T-helper 2 cell treated with Interferon-gamma antibody and Interleukin-4, amounts not matched to agents 100 ng/mL and 5 ng/mL, for 36 hours (primary cell): ENCODE measurements around the gene IGFL1. TPM values are rescaled to one million over a fixed set of nuclear protein-coding genes. Genes with fewer than 3 reads are reported as not detected.
"Not testable (repeated sequence)": the region's sequence is repeated elsewhere in the genome, so short reads cannot be mapped to it uniquely, and the experiment has no call there.

ENCODE experiments used
- intact Hi-C: fragments of 100-400 bp; cut with micrococcal nuclease; formaldehyde crosslinking; loops from one replicate; pipeline ENCODE4 v1.15.1; 2023
- total RNA-seq: library from RNA; stranded (reverse); gene quantifications from 2 replicates; pipeline ENCODE4 v1.2.3, GENCODE V29; 2022

Gene IGFL1
- not detected in 2 replicates for total RNA-seq

DNA sequence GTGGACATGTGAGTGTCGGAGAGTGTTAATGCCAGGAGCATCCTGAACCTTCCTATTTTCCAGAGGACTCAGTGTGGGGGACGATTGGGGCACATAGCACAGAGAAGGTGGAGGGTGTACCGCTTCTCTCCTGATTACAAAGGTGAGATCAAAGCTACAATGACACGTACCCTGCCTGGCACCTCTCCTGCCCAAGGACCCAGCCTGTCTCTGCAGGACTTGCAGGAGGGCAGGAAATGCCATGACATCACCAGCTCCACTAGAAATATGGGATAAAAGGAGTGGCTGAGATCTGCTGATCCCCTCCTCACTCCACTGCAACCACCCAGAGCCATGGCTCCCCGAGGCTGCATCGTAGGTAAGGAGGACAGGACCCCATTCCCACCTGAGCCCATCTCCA is at the start of gene IGFL1:
Gene IGFL1, plus strand, starts transcription at position 301 of the 400 bp plus-strand sequence. Its CDS starts 33 bp downstream, at position 334.
- intact Hi-C loops: no loop called here

DNA sequence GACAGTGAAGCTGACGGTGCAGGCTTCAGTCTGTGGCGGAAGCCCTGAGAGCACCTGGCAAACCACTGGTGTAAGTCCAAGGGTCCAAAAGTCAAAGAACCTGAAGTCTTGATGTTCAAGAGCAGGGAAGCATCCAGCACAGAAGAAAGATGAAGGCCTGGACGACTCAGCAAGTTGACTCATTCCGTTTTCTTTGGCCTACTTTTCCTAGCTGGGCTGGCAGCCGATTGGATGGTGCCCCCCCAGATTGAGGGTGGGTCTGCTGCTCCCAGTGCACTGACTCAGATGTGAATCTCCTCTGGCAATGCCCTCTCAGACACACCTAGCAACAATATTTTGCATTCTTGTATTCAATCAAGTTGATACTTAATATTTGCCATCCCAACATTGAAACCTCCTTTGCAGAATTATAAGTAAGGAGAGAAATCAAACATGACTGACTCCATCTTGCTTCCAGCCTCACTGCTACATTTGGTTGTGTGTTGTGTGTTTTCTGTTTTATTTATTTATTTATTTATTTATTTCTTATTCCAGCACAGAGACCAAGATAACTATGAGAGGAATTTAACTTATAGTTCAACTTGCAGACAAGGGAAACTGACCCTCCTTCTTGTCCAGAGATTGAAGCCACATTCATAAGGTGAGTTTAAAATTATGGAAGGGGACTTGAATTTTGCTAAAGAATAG is 48.7 kb upstream of the IGFL1 start:
- intact Hi-C loops: no loop called here

DNA sequence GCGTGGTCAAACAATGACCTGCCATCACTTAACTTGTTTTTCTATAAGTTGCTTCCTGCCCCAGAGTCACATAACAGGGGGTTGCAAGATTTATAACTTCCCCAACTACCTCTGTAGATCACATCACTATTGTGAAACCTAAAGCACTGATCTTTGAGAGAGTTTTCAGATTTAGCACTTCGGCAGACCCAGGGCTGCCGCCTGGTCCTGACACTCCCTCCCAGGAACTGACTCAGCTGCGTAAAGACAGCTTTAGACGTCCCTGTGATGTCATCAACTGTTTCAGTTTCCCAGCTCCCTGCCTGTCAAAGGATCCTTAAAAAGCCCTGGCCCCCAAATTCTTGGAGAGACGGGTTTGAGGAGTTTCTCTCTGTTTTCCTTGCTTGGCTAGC is 48.2 kb upstream of the IGFL1 start:
- intact Hi-C loops: no loop called here

DNA sequence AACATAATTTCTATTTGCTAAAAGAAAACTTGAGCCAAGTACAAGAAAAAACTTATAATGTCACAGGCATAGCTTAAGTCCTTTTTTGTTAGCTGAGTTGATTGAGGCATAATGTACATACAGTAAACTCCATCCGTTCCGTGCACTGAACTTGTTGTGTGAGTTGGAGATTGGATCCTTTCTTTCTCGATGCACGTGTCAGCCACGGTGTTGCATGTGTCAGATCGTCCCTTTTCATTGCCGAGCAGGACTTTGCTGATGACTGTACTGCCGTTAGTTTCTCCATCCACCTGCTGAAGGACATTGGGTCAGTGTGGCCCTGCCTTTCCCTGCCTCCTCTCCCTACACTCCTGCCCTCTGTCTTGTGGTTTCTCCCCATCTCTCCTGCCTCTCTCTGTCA is 47.1 kb upstream of the IGFL1 start:
- intact Hi-C loops: no loop called here

DNA sequence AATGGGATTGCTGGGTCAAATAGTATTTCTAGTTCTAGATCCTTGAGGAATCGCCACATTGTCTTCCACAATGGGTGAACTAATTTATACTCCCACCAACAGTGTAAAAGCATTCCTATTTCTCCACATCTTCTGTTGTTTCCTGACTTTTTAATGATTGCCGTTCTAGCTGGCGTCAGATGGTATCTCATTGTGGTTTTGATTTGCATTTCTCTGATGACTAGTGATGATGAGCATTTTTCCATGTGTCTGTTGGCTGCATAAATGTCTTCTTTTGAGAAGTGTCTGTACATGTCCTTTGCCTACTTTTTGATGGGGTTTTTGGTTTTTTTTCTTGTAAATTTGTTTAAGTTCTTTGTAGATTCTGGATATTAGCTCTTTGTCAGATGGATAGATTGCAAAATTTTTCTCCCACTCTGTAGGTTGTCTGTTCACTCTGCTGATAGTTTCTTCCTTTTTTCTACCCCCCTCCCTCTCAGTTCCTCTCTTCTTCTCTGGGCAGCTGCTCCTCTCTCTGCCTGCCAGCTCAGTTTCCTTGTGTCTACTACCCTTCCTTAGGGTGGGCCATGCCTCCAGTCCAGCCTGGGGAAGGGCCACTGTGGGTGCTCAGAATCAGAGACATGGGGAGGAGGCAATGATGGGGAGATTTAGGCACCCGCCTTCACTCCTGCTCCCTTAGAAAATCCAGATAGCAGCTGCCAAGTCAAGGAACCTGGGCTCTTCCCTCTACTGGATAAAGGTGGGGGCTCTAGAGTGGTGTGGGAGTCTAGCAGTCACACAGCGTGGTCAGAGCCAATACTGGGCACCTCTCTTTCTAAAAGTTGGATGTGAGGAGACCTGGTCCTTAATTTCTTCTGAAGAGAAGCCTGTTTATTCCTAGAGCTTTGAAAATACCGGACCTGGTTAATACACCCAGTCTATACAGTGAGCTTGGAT is 44.5 kb upstream of the IGFL1 start:
- intact Hi-C loops: not testable (repeated sequence)

DNA sequence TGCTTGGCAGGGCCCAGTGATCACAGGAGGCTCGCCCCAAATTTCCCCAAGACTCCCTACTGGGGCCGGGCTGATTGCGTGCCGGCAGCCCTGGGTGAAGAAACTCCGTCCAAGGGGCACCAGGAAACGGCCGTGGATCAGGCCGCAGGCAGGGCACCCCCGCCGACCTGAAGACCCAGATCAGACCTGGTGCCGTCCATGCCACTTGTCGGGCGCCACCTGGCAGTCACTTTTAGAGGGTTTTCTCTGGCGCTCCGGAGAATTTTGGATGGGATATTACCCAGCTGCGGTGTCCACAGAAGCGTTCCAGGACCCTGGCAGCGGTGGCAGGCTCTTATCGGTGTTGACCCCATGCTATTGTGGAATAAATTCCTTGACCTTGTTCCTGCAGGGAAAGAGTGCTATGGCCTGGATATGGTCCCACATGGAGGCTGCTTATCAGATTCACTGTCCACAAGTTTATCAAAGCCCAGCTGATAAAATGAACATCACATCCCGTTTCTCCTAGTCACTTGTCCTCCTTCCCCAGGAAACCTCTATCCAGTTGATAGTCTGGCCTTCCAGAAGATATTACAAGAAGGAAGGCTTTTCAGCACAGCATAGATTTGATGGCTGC is 43.3 kb upstream of the IGFL1 start:
- intact Hi-C loops: no loop called here

DNA sequence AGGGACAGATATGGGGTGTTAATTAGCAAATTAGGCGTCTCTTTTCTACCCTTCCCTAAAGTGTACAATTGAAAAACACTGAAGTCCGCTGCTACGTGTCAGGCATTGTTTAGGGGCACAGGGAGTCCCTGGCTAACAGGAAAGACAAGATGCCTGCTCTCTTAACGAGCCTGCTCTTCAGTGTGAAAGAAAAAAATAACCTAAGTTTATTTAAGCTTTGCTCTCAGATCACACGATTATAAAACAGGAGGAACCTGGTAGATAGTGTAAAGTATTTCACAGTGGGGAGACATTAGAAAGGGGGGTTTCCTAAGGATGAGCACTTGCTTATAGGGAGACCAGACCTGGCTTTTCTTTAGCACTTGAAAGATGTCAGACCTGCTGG is 42.8 kb upstream of the IGFL1 start:
- intact Hi-C loops: no loop called here

DNA sequence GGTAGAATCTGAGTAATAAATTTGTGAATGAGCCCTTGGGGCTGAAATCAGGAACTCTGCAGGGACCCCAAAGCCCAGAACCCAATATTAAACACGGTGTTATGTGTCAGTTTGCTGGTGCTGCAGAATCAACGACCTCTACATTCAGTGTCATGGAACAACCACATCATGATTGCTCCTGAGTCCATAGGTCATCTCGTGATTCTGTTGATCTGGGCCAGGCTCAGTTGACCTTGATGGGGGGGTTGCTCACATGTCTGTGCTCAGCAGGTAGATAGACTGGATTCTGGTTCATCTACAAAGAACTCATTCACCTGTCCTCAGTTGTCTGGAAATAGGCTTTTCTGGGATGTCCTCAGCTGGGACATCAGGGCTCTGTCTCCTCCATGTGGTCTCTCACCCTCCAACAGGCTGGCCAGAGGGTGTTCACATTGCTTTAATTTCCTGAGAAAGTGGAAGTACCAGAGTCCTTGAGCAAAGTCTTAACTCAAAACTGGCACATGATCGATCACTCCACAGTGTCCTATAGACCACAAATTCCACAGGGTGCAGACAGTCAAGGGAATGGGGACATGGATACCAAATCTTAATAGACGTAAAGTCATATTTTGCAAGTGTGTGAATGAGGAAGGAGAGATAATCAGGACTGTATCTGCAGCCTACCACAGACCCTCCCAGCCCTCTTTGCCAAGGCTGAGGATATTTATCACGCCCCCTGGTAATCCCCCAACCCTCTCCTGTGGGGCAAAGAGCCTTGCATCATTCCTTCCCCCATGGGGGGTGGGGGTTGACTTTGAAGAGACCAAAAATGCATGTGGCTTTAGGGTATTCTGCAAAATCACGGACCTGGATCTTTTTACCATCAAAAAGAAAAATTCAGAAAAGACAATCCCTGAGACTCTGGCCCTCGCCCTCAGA is 39.3 kb upstream of the IGFL1 start:
- intact Hi-C loops: loop anchor here (1.0 to 2.0 kb wide), 3 partner anchors 75 to 161 kb away; no protein-coding TSS in a partner anchor

DNA sequence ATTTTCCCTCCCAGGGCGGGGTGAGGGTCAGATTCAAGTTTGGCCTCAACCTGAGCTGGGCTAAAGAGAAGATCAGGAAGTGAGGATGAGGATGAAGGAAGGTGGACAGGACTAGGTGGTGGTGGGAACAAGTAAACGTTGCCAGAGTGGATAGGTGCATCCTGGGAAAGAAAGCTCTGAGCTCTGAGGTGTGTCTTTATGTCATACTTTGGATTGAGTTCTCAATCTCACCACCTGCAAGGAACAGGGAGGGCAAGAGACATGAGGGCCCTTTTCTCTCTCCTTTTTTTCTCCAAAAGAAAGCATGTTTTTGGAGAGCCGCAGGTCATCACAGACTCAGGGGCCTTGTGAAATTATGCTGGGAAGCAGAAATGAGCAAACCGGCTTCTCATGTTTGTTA is 38.2 kb upstream of the IGFL1 start:
- intact Hi-C loops: no loop called here

DNA sequence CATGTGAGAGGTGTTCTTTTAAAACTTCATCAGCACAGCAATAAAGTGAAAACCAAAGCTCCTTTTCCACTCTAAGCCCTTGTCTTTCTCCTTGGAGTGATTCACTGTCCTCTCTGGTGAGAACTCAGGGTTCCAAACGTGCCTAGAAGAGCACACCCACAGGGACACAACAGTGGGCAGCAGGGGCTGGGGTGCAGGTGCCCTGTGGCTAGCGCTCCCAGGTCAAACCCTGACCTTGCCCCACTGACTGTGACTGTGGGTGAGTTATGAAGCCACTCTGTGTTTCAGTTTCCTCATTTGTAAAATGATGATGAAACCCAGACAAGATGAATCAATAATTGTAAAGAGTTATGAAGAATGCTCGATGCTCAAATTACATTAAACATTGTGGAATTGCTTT is 37.6 kb upstream of the IGFL1 start:
- intact Hi-C loops: no loop called here

DNA sequence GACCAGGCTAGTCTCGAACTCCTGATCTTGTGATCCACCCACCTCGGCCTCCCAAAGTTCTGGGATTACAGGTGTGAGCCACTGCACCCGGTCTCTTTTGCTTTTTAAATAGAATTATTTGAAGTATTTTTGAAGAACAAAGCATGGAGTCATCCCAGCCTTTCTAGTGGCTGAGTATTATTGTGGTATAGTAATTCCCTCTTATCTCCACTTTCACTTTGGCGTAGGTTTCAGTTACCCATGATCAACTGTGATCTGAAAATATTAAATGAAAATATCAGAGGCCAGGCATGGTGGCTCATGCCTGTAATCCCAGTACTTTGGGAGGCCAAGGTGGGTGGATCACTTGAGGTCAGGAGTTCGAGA is 36.9 kb upstream of the IGFL1 start:
- intact Hi-C loops: not testable (repeated sequence)

DNA sequence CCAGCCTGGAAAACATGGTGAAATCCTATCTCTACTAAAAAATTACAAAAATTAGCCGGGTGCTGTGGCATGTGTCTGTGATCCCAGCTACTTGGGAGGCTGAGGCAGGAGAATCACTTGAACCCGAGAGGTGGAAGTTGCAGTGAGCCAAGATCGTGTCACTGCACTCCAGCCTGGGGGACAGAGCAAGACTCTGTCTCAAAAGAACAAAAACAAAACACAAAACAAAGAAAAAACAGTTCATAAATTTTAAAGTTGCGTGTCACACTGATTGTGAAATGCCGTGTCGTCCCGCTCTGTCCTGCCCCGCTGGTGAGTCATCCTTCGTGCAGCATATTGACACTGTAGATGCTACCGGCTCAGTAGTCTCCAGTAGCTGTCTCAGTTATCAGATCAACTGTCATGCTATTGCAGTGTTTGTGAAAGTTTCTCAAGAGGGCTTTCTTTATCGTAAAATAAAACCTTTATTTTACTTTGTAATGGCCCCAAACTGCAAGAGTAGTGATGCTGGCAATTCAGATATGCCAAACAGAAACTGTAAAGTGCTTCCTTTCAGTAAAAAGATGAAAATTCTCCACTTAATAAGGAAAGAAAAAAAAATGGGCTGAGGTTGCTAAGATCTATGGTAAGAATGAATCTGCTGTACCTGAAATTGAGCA is 36.4 kb upstream of the IGFL1 start:
- intact Hi-C loops: no loop called here

DNA sequence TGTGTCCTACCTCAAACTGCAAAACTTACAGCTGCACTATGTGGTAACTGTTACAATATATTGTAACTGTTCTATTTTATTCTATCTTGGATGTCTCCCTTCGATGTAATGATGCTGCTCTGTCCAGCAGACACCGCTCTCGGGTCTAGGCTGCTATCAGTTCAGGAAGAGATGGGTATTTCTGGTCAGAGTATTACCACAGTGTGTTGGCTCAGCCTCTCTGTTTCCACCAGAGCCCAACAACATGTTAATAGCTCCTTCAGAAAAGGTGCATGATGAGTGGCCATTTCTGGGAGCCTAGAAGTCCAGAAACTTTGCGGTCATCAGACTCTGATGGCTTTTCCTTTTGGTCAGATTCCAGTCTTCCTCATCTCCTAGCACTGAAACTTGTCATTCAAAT is 35.9 kb upstream of the IGFL1 start:
- intact Hi-C loops: no loop called here

DNA sequence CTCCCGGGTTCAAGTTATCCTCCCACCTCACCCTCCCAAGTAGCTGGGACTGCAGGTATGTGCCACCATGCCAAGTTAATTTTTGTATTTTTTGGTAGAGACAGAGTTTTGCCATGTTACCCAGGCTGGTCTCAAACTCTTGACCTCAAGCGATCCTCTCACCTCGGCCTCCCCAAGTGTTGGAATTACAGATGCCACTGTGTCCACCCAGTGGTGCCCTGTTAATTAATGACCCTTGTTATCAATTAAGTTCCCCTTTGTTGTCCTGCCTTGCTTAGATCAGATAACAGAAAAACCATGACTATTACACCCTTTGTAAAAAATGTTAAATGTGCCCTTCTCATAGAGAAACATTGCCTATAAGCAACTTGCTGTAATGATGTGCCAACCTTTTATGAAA is 34.4 kb upstream of the IGFL1 start:
- intact Hi-C loops: no loop called here

DNA sequence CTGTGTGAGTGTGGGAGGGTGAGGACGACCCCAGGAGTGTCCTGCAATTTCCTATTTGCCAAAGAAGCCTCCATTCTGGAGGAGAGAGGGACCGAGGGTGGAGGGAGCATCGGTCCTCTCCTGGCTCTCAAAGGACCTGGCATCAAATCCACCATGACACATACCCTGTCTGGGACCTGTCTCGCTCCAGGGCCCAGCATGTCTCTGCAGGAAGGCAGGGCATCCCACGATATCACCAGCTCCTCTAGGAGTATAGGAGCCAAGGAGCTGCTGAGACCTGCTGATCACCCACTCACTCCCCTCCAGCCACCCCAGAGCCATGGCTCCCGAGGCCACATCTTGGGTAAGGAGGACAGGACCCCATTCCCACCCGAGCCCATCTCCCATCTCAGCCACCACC is 33.6 kb upstream of the IGFL1 start:
- intact Hi-C loops: not testable (repeated sequence)

DNA sequence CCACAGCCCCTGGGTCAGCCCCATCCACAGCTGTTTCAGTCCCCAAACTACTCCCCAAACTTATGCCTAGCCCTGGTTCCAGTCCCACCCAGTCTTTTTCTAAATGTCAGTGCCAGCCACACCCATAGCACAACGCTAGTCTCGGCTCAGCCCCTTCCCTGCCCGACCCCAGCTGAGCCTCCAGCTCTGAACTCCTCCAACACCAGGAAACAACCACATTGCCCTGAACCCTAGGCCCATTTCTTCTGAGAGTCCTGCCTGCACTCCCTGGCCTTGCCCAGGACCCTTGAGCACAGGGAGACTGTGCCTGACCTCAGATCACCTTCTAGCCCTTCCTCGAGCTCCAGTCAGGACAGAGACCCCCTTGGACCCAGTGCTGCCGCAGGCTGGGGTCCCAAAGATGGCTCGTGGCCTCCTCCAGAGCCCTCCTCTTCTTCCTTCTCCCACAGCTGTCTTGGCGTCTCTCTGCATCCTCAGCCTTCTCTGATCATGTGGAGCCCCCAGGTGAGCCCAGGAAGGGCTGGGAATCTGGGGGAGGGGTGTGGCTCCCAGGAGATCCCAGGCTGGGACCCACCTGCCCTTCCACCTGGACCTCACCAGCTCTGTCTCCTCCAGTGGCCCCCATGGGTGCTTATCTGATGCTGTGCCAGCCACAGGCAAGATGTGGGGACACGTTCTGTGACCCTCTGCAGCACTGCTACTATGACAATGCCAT is 33.0 kb upstream of the IGFL1 start:
- intact Hi-C loops: no loop called here

DNA sequence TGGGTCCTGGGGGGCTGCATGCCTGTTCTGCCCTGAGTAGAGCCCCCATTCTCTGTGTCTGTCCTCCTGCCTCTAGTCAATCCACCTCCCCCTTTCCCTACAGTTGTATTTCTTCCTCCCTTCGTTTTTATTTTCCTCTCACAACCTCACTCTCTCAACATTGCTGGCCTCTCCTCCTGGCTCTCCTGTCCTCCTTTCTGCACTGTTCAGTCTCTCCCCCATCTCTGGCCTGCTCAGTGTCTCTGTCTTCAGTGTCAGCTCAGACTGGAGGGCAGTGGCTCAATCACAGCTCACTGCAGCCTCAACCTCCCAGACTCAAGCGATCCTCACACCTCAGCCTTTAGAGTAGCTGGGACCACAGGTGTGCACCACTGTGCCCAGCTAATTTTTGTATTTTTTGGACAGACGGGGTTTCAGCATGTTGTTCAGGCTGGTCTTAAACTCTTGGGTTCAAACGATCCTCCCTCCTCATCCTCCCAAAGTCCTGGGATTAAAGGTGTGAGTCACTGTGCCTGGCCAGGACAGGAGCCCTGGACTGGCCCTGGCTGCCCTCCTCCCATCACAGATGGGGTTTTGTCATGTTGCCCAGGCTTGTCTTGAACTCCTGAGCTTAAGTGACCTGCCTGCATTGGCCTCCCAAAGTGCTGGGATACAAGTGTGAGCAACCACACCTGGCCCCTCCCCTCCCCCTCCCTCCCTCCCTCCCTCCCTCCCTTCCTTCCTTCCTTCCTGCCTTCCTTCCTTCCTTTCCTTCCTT is 32.0 kb upstream of the IGFL1 start:
- intact Hi-C loops: no loop called here

DNA sequence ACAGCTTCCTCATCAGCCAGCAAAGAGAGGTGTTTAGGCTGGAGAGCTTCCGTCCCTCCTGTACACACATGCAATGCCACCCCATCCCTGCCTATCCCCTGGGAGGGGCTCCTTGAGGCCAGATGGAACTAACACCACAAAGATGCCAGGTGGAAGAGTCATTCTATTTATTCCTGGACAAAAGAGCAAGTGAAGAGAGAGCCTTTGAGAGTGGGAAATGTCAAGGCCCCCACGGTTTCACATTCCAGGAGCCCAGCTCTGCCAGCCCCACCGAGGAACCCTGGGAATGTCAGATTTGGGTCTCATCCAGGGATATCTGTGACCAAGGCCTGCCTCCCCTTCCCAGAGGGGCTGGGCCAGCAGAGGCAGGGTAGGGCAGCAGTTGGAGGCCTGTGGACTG is 30.8 kb upstream of the IGFL1 start:
- intact Hi-C loops: no loop called here
